ENCODE measurements around the gene AKIP1.
"Not testable (repeated sequence)": the region's sequence is repeated elsewhere in the genome, so short reads cannot be mapped to it uniquely, and the experiment has no call there.

AKIP1 gene, protein sequence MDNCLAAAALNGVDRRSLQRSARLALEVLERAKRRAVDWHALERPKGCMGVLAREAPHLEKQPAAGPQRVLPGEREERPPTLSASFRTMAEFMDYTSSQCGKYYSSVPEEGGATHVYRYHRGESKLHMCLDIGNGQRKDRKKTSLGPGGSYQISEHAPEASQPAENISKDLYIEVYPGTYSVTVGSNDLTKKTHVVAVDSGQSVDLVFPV

DNA sequence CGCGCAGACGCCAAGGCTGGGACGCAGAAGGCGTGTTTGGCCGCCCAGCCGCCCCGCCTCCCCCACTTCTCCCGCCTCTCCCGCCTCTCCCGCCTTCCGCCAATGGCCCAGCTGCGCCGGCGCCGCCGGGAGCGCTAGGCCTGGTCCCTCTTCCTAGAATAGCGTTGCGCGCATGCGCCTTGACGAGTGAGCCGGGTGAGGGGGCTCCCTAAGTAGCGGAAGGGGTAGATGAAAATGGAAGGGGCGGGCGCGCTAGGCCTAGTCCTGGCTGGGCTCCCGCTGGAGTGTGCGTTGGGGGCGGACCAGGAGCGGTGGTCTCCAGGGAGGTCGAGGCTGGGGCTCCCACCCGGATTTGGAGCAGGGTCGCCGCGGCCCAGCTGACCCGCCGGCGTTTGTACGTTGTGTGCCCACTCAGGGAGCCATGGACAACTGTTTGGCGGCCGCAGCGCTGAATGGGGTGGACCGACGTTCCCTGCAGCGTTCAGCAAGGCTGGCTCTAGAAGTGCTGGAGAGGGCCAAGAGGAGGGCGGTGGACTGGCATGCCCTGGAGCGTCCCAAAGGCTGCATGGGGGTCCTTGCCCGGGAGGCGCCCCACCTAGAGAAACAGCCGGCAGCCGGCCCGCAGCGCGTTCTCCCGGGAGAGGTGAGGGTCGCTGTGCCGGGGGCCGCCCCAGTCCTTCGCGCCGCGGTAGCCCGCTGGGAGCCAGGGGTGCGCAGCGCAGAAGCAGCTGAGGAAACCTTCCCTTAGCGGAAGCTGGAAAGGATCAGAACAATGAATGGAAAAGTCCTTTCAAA, at the start of gene AKIP1:
Gene AKIP1 (plus strand): TSS at position 161 of the 795 bp plus-strand sequence. CDS start 261 bp downstream, at position 422.
- DNase-seq = peak; percentile 90
- Mint-ChIP-seq H3K4me3 (peak within 1 kb of the TSS; percentile 89), H3K4me1 (ENCODE audit: low read depth) (peaks cover 52% of the 10 kb centered on the region), H3K27me3 (peaks cover 6% of the 10 kb centered on the region), H3K9me3 (no peaks in the 10 kb centered on the region), H3K27ac (peak within 1 kb of the TSS; percentile 94), H3K36me3 (ENCODE audit: low read depth) (peaks cover 30% of the 10 kb centered on the region)

DNA sequence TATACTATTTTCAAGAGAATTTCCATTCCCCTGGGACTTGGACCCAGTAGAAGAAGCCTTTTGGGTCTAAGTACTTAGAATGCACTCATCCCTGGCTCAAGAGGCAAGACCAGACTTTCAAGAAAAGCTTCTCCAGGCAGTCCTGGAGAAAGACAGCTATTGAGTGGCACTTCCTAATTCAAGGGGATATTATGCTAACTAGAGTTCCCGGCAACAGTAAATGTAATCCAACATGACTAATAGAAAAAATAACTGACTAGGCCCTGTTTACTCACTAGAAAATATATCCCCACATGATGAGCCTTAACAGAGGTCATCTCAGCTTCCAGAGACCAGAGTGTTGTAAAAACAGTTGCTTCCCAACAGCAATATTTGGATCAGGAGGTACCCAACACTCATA, 47.2 kb upstream of the AKIP1 start:
- no peak overlapping the region for H3K4me3 Mint-ChIP-seq
- no peak overlapping the region for H3K27ac Mint-ChIP-seq
- H3K36me3 Mint-ChIP-seq (ENCODE audit: low read depth) = no peaks in the 10 kb centered on the region
- no peaks in the 10 kb centered on the region for H3K4me1 Mint-ChIP-seq (ENCODE audit: low read depth)
- H3K9me3 Mint-ChIP-seq = no peaks in the 10 kb centered on the region
- no peak for DNase-seq
- H3K27me3 Mint-ChIP-seq = peaks cover 48% of the 10 kb centered on the region

DNA sequence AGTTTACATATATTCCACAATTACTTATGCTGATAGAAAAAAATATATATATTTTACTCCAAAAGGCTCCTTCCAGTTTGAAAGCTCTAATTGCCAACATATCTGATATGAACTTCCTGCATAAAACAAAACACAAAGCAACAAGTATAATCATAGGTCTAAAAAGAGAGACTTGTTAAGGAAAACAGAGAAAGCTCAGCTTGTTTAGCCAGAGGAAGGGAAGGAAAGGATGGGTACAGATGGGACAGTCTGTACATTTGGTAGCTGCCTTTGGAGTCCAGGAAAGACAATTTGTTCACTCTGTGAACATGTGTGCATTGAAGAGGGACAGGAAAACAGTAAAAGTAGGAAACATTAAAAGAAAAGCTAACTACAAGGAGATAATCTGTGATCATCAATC, 45.7 kb upstream of the AKIP1 start:
- peaks cover 2% of the 10 kb centered on the region for H3K4me1 Mint-ChIP-seq (ENCODE audit: low read depth)
- H3K27me3 Mint-ChIP-seq = peaks cover 51% of the 10 kb centered on the region
- H3K4me3 Mint-ChIP-seq = no peak overlapping the region
- no peak for DNase-seq
- no peaks in the 10 kb centered on the region for H3K36me3 Mint-ChIP-seq (ENCODE audit: low read depth)
- H3K27ac Mint-ChIP-seq = no peak overlapping the region
- H3K9me3 Mint-ChIP-seq = no peaks in the 10 kb centered on the region

DNA sequence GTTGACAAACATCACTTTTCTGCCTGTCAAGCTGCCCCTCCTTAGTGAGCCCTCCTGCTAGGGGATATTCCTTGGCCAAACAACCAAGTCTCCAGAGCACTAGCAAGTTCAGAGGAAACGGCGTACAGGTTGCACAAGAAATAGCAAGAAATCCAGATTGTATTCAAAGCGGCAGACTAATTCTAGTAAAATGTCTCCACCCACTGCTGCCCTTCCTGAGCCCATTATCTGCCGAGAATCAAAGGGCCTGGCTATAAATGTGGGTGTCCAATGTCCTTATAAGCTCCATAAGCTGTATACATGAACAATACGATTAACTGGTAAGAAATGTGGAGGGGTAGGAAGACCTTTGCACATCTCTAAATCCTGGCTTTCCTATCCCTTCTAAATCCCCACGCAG, 44.0 kb upstream of the AKIP1 start:
- Mint-ChIP-seq H3K9me3 (no peaks in the 10 kb centered on the region), H3K4me3 (no peak overlapping the region), H3K27ac (no peak overlapping the region), H3K27me3 (peaks cover 52% of the 10 kb centered on the region), H3K36me3 (ENCODE audit: low read depth) (no peaks in the 10 kb centered on the region), H3K4me1 (ENCODE audit: low read depth) (peaks cover 7% of the 10 kb centered on the region)
- DNase-seq = no peak

DNA sequence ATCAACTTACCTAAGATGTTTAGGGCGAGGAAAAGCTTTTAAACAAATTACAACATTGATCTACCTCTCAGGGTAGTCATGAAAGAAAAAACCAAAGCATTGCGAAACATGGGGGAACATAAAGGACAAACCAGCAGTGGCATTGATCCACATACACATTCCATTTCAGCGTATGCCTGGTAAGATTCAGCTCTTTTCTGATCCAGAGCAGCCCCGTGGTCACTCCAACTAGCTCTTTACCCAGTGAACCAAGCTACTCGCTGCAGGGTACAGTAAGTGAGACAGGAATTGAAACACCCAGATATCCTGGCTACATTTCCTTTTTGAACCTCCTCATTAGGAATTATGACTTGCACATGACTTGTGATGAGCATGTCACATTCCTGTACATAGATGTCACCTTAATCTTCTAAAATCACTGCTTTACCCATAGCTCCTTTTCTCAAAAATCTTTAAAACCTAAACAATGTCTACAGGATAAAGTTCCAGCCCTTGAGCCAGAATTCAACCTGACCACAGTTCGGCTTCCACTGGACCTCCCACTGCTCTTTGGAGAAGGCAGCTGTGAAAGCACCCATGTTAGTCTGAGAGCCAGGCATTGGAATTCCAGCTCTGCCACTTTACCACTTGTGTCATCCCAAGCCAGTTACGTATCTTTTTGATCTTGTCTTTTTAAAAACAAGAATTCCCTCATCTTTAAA, 42.9 kb upstream of the AKIP1 start:
- peaks cover 61% of the 10 kb centered on the region for H3K27me3 Mint-ChIP-seq
- peaks cover 7% of the 10 kb centered on the region for H3K4me1 Mint-ChIP-seq (ENCODE audit: low read depth)
- H3K4me3 Mint-ChIP-seq = no peak overlapping the region

DNA sequence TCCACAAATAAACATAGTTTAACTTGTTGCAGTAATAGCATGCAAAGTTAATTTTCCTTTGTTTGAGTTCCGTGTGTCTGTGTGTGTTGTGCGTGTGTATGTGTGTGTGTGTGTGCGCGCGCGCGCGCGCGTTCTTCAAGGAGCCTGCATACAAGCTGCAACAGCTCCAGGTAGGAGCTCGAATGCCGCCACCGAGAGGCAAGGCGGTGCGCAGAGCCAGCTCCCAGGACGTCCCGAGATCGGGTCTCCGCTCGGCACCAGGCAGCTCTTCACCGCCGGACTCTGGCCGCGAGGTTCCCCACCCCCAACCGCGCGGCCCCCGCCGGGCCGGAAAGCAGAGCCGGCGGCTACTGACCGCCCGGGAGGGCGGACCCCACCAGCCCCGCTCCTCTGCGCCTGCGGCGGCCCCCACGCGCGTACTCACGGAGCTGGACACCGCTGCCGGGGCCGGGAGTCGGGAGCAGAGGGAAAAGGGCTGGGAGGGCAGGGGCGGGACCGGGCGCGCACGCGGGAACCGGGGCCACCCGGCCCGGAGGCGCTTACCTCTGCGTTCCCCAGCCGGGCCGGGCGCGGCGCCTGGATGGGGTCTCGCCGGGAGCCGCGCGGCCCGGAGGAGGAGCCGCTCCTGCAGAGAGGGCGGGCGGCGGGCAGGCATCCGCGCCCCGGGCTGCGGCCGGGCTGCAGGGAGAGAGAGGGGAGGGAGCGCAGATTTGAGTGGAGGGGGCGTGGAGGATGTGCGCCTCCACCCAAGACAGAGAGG, 40.4 kb upstream of the AKIP1 start:
- Mint-ChIP-seq H3K36me3 (ENCODE audit: low read depth) (no peaks in the 10 kb centered on the region), H3K27me3 (peaks cover 61% of the 10 kb centered on the region), H3K4me1 (ENCODE audit: low read depth) (peaks cover 13% of the 10 kb centered on the region), H3K4me3 (peak overlapping the region; percentile 72), H3K27ac (no peak overlapping the region), H3K9me3 (no peaks in the 10 kb centered on the region)
- DNase-seq = peak; percentile 36

More for the DNA sequence above, 42.9 kb upstream of the AKIP1 start:
- Mint-ChIP-seq H3K9me3 (no peaks in the 10 kb centered on the region), H3K27ac (no peak overlapping the region), H3K36me3 (ENCODE audit: low read depth) (no peaks in the 10 kb centered on the region)
- no peak for DNase-seq

DNA sequence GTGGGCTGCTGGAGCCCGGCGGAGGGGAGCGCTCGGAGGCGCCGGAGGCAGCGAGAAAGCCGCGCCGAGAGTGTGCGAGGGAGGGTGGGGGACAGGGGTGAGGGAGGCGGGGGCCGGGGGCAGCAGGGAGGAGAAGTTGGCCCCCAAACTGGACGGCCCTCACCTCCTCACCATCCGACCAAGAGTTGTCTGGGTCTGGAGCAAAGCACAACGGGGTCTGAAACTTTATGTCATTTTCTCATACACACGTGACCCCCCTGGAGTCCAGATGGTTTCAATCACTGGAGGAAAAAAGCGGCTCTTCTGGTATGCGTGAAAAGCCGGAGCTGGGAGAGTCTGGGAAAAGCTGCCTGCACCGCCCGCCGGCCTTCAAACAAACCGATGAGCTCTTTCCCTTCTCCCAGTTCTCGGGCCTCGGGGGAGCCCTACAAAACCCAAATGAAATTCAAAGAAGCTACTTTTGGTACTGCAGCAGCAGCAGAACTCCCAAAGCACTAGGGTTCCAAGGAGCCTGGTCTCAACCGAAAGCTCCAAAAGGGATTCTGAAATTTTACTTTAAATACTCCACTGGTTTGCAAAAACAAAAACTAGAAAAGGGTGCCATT, 39.7 kb upstream of the AKIP1 start:
- peaks cover 59% of the 10 kb centered on the region for H3K27me3 Mint-ChIP-seq
- no peak overlapping the region for H3K27ac Mint-ChIP-seq
- peaks cover 13% of the 10 kb centered on the region for H3K4me1 Mint-ChIP-seq (ENCODE audit: low read depth)
- no peaks in the 10 kb centered on the region for H3K36me3 Mint-ChIP-seq (ENCODE audit: low read depth)
- DNase-seq = no peak
- H3K4me3 Mint-ChIP-seq = peak overlapping the region; percentile 49
- no peaks in the 10 kb centered on the region for H3K9me3 Mint-ChIP-seq

DNA sequence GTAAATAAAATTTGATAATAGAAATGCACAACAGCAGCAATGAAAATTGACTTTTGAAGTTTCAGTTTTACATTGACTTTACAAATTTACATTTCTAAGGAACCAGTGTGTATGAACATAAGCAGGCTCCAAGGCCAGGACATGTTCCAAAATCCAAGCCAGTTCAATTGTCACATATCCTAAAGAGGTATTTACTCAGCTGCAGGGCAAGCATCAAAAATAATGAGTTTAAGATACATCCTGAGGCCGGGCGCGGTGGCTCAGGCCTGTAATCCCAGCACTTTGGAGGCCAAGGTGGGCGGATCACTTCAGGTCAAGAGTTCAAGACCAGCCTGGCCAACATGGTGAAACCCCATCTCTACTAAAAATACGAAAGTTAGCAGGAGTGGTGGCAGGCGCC, 39.0 kb upstream of the AKIP1 start:
- Mint-ChIP-seq H3K4me3 (no peak overlapping the region), H3K27me3 (peaks cover 53% of the 10 kb centered on the region), H3K27ac (no peak overlapping the region), H3K4me1 (ENCODE audit: low read depth) (peaks cover 13% of the 10 kb centered on the region), H3K9me3 (no peaks in the 10 kb centered on the region), H3K36me3 (ENCODE audit: low read depth) (no peaks in the 10 kb centered on the region)
- DNase-seq = no peak

DNA sequence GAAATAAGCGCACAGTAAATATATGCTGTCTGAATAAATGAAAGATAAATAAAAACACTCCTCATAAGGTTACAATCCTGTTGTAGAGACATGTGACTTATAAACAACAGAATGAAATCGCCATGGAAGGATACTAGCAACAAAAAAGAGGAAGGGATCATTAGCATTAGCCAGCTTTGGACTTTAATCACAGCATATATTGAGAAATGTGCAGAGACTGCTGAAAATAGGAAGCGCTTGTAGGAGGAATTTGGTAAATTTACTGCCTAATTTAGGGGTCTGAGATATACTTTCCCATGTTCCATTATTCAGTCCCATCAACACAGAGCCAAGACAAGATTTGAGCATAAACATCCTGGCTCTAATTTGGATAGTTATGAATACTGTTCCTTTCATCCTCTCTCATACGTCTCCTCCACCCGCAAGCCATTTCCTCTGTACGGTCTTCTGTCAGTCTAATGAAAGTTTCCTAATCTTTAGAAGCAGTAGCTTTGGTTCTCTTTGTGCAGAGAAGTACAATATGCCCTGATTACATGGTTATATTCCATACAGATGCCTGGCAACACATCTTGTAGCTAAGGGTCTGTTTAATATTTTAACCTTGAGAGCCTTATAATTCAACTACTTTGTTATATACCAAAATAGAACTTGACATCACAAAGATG, 37.1 kb upstream of the AKIP1 start:
- Mint-ChIP-seq H3K27me3 (peaks cover 44% of the 10 kb centered on the region), H3K36me3 (ENCODE audit: low read depth) (no peaks in the 10 kb centered on the region)

DNA sequence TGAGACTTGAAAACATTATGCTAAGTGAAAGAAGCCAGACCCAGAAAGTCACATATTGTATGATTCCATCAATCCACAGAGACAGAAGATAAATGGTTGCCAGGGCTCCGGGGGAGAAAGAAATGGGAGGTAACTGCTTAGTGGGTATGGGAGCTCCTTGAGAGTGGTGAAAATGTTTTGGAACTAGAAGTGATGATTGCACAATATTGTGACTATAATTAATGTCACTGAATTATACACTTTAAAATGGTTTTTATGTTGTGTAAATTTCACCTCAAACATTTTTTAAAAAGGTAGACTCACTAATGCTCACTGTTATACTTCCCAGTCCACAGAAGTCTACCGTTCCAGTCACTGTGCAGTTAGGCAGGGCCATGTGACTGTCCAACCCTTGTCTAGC, 32.2 kb upstream of the AKIP1 start:
- Mint-ChIP-seq H3K9me3 (no peaks in the 10 kb centered on the region), H3K36me3 (ENCODE audit: low read depth) (no peaks in the 10 kb centered on the region), H3K4me1 (ENCODE audit: low read depth) (peaks cover 4% of the 10 kb centered on the region), H3K27ac (no peak overlapping the region), H3K27me3 (peaks cover 15% of the 10 kb centered on the region), H3K4me3 (no peak overlapping the region)
- DNase-seq = no peak

More for the DNA sequence above, 37.1 kb upstream of the AKIP1 start:
- peaks cover 13% of the 10 kb centered on the region for H3K4me1 Mint-ChIP-seq (ENCODE audit: low read depth)
- no peak overlapping the region for H3K4me3 Mint-ChIP-seq
- H3K9me3 Mint-ChIP-seq = no peaks in the 10 kb centered on the region
- no peak for DNase-seq
- no peak overlapping the region for H3K27ac Mint-ChIP-seq

DNA sequence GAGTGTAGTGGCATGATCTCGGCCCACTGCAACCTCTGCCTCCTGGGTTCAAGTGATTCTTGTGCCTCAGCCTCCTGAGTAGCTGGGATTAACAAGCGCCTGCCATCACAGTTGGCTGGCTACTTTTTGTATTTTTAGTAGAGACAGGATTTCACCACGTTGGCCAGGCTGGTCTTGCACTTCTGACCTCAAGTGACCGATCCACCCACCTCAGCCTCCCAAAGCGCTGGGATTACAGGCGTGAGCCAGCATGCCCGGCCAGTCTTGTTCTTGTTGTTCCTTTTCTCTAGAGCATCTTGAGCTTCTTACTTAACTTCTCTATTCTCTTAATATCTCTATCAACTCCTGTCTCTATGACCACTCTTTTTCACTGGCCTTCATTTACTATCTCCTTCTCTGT, 29.4 kb upstream of the AKIP1 start:
- DNase-seq; H3K36me3 Mint-ChIP-seq (ENCODE audit: low read depth); H3K4me3 Mint-ChIP-seq; H3K9me3 Mint-ChIP-seq; H3K4me1 Mint-ChIP-seq (ENCODE audit: low read depth); H3K27ac Mint-ChIP-seq: not testable (repeated sequence)
- peaks cover 12% of the 10 kb centered on the region for H3K27me3 Mint-ChIP-seq

DNA sequence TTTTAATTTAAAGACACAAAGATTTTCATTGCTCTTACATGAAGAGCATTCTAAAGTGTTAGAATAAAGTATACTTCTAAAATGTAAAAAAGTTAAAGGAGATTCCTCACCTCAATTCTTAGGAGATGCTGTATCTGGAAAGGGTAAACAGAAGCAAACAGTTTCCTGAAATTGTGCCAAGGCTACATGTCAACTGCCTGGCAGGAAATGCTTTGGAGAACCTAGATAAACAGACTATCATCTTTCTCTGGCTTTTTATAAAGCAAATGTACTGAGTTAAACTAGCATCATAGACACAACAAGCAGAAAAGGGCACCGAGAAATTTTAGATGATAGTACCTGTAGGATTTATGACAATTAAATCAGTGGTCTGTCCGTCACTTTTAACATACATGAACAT, 24.7 kb upstream of the AKIP1 start:
- Mint-ChIP-seq H3K27ac (no peak overlapping the region), H3K27me3 (peaks cover 15% of the 10 kb centered on the region), H3K9me3 (no peaks in the 10 kb centered on the region), H3K4me3 (no peak overlapping the region), H3K4me1 (ENCODE audit: low read depth) (no peaks in the 10 kb centered on the region), H3K36me3 (ENCODE audit: low read depth) (no peaks in the 10 kb centered on the region)
- no peak for DNase-seq

DNA sequence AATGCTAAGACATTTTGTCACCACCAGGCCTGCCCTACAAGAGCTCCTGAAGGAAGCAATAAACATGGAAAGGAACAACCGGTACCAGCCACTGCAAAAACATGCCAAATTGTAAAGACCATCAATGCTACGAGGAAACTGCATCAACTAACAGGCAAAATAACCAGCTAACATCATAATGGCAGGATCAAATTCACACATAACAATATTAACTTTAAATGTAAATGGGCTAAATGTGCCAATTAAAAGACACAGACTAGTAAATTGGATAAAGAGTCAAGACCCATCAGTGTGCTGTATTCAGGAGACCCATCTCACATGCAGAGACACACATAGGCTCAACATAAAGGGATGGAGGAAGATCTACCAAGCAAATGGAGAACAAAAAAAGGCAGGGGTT, 19.8 kb upstream of the AKIP1 start:
- H3K4me1 Mint-ChIP-seq (ENCODE audit: low read depth); H3K36me3 Mint-ChIP-seq (ENCODE audit: low read depth); DNase-seq; H3K4me3 Mint-ChIP-seq; H3K9me3 Mint-ChIP-seq; H3K27ac Mint-ChIP-seq: not testable (repeated sequence)
- peaks cover 16% of the 10 kb centered on the region for H3K27me3 Mint-ChIP-seq
